Prostate gland (tissue), 2 donors: ENCODE data around the gene ASXL1. TPM values are rescaled to one million over a fixed set of nuclear protein-coding genes. Genes with fewer than 3 reads are reported as not detected.

Source experiments
- DNase-seq: peaks from one replicate; pipeline ENCODE4 v3.0.0-alpha.2; 2019; ENCODE audit warnings: low spot score
- H3K27ac ChIP-seq, 2 donors: fragments of 200-600 bp; sonication (generic); 2 replicates each; pipeline ENCODE4 v1.5.1; 2017 to 2019
- H3K27me3 ChIP-seq: fragments of 200-600 bp; sonication (generic); replicated peaks from 2 replicates; pipeline ENCODE4 v1.5.1; 2019; ENCODE audit not compliant: insufficient read depth
- H3K36me3 ChIP-seq, 2 donors: fragments of 200-600 bp; sonication (generic); 1 replicate in 1 of 2; 2 replicates in 1 of 2; pipeline versions ENCODE4 v1.5.1 to v1.8.1; 2017 to 2019
- H3K4me1 ChIP-seq: fragments of 200-600 bp; sonication (generic); replicated peaks from 2 replicates; pipeline ENCODE4 v1.5.1; 2019
- H3K4me3 ChIP-seq, 2 donors: fragments of 200-600 bp; sonication (generic); 2 replicates each; pipeline ENCODE4 v1.5.1; 2017 to 2019
- H3K9me3 ChIP-seq: fragments of 200-600 bp; sonication (generic); 2 replicates; pipeline ENCODE4 v1.5.1; 2017
- POLR2A ChIP-seq: fragments of 450-650 bp; IDR thresholded peaks from one replicate; pipeline ENCODE4 v1.6.1; 2016; ENCODE audit warnings: antibody characterized with exemption, mild to moderate bottlenecking
- POLR2AphosphoS5 ChIP-seq: sonication (generic); formaldehyde crosslinking; IDR thresholded peaks from one replicate; pipeline ENCODE4 v1.6.1; 2017; ENCODE audit warnings: antibody characterized with exemption
- WGBS: methylation state at CpG from one replicate; pipeline ENCODE4 v1.1.5; 2018; 5-methylcytosine and 5-hydroxymethylcytosine counted together
- intact Hi-C: fragments of 100-400 bp; cut with DNase I; formaldehyde crosslinking; loops from one replicate; pipeline ENCODE4 v1.14.2; 2022
- total RNA-seq, 2 donors: library from RNA; depleted of rRNA; stranded (reverse); fragments of >200 nt; gene quantifications; one replicate each; pipeline ENCODE4 v1.1.0, GENCODE V29; 2016
- TF ChIP-seq, protein P1 (sequence below), 4 experiments: fragments of 200-600 bp in 2 of 4; fragments of 450-650 bp in 2 of 4; sonication (generic) in 2 of 4; IDR thresholded peaks; 1 replicate in 3 of 4; 2 replicates in 1 of 4; pipeline ENCODE4 v1.5.1; 2016 to 2019; ENCODE audit warnings: antibody characterized with exemption in 4 of 4, mild to moderate bottlenecking in 2 of 4, moderate library complexity in 2 of 4

ASXL1 gene
- total RNA-seq, 2 donors from 2014 or later = 30.4 to 106 TPM

DNA sequence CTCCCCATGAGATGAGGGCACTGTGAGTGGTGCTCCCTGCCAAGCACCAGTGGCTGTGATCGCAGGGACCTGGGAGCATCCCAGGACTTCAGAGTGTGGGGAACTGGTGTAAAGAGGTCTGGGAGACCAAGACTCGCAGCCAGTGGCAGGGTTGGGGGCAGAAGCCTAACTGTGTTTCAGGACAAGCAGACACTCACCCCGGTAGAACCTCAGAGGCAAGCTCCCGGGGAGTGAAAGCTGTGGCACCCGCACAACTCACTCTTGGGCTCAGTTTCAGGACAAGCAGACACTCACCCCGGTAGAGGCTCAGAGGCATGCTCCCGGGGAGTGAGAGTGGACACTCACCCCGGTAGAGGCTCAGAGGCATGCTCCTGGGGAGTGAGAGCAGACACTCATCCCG lies 112.8 kb downstream of the ASXL1 start:
- intact Hi-C loops = no loop called here
- no peaks in the 10 kb centered on the region for H3K27me3 ChIP-seq
- no peak overlapping the region for H3K27ac ChIP-seq
- H3K36me3 ChIP-seq = no peaks in the 10 kb centered on the region
- 67% methylated on average over 9 of the region's 9 CpGs for WGBS
- peaks cover 19% of the 10 kb centered on the region for H3K4me1 ChIP-seq
- no peak overlapping the region for H3K4me3 ChIP-seq
- no peak for DNase-seq
- H3K9me3 ChIP-seq = no peaks in the 10 kb centered on the region
- TF ChIP-seq, protein P1, sequence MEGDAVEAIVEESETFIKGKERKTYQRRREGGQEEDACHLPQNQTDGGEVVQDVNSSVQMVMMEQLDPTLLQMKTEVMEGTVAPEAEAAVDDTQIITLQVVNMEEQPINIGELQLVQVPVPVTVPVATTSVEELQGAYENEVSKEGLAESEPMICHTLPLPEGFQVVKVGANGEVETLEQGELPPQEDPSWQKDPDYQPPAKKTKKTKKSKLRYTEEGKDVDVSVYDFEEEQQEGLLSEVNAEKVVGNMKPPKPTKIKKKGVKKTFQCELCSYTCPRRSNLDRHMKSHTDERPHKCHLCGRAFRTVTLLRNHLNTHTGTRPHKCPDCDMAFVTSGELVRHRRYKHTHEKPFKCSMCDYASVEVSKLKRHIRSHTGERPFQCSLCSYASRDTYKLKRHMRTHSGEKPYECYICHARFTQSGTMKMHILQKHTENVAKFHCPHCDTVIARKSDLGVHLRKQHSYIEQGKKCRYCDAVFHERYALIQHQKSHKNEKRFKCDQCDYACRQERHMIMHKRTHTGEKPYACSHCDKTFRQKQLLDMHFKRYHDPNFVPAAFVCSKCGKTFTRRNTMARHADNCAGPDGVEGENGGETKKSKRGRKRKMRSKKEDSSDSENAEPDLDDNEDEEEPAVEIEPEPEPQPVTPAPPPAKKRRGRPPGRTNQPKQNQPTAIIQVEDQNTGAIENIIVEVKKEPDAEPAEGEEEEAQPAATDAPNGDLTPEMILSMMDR (IDR thresholded peaks at IDR 0.05) = no peak
- TF ChIP-seq POLR2A (no peak), POLR2AphosphoS5 (no peak)

GRCh38 chr20:32472581-32473207 lies 114.6 kb downstream of the ASXL1 start:
- no peaks in the 10 kb centered on the region for H3K9me3 ChIP-seq
- H3K4me1 ChIP-seq = peaks cover 27% of the 10 kb centered on the region
- no peak for DNase-seq
- no peak overlapping the region for H3K4me3 ChIP-seq
- TF ChIP-seq POLR2A (no peak), POLR2AphosphoS5 (no peak)
- TF ChIP-seq, protein P1 (IDR thresholded peaks at IDR 0.05) = no peak
- no peaks in the 10 kb centered on the region for H3K27me3 ChIP-seq
- no peak overlapping the region for H3K27ac ChIP-seq
- WGBS = 84% methylated on average over 4 of the region's 6 CpGs
- H3K36me3 ChIP-seq = no peaks in the 10 kb centered on the region
- intact Hi-C loops = no loop called here

DNA sequence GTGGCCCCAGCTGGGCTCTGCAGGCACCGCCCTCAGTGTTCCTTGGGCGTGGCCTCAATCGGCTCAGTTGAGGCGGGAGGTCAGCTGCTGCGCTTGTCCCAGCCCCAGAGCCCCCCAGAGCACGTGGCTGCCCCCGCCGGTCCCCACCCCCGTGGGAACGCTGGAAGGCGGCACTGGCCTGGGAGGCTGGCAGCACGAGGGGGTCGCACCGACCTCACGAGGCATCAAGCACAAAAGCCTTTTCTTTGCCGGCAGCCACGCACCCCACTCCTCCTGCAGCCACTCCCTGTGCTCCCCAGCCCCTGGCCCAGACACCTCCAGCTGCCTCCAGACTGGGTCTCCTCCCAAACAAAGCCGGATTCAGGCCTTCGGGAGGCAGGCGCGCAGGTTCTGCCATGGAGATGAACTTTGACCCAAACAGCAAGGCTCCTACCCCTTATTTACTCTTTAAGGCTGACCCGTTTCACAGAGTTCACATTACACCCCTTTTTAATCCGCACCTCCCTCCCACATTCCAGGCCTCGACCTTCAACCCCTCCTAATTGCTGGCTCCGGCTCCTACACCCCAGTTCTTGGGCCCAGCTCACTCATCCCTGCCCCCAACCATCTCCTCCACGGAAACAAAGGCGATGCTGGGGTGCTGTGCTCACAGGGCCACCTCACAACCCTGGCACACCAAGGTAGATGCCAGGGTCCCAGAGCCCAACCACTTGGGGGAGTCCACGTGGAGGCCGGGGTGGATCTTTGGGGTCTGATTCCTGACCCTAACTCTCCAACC lies 115.3 kb downstream of the ASXL1 start:
- Histone ChIP-seq H3K27ac (peak overlapping the region in 1 of 2 donors; percentile 82), H3K9me3 (no peaks in the 10 kb centered on the region), H3K27me3 (no peaks in the 10 kb centered on the region), H3K4me1 (peaks cover 27% of the 10 kb centered on the region), H3K36me3 (no peaks in the 10 kb centered on the region), H3K4me3 (no peak overlapping the region)
- TF ChIP-seq POLR2A = no peak
- no peak for TF ChIP-seq POLR2AphosphoS5
- TF ChIP-seq, protein P1 (IDR thresholded peaks at IDR 0.05) = no peak
- WGBS = 51% methylated on average over 24 of the region's 29 CpGs
- intact Hi-C loops = no loop called here
- DNase-seq = no peak

GRCh38 chr20:32474009-32474716 lies 116.0 kb downstream of the ASXL1 start:
- Histone ChIP-seq H3K9me3 (no peaks in the 10 kb centered on the region), H3K27ac (peak overlapping the region; percentile 82 to 83), H3K4me1 (peaks cover 27% of the 10 kb centered on the region), H3K27me3 (no peaks in the 10 kb centered on the region), H3K4me3 (peak overlapping the region in 1 of 2 donors; percentile 21), H3K36me3 (no peaks in the 10 kb centered on the region)
- intact Hi-C loops = no loop called here
- WGBS = 51% methylated on average over 16 of the region's 18 CpGs
- TF ChIP-seq, protein P1 (IDR thresholded peaks at IDR 0.05) = no peak
- no peak for TF ChIP-seq POLR2AphosphoS5
- TF ChIP-seq POLR2A = no peak
- DNase-seq = no peak
